ENCODE data around the gene ENO2.

GRCh38 chr12:6964605-6965025 is 50.2 kb downstream of the ENO2 start:
- no peak for TF ChIP-seq CTCF (conservative IDR thresholded peaks at IDR 0.05 in 1 of 2, IDR thresholded peaks at IDR 0.05 in 1 of 2; ENCODE audit: low read depth in 1 of 2, low read length in 2 of 2)
- no peak for TF ChIP-seq EZH2 (IDR thresholded peaks at IDR 0.05; ENCODE audit: low read length, missing control alignments)

All from fibroblast of lung (primary cell).